GM12878 (cell line): ENCODE data around the gene BBS12. TPM values are rescaled to one million over a fixed set of nuclear protein-coding genes. Genes with fewer than 3 reads are reported as not detected.

ENCODE experiments used
- ATAC-seq: fragments of 200-7000 bp; cut with Tn5 transposase; 3 replicates; pipeline ENCODE4 v1.9.1; 2020; ENCODE audit warnings: mild to moderate bottlenecking, moderate library complexity
- BruUV-seq: library from RNA; stranded (reverse); fragments of 400-500 nt; replicated peaks from 2 replicates; lab custom pipeline; 2021; lab: Mats Ljungman, UMichigan
- CTCF ChIA-PET: fragments of 300-600 bp; sonication (Branson Sonifier 250); formaldehyde crosslinking; extraction: SDS; loops from one replicate; lab custom pipeline; 2021; ENCODE audit warnings: inconsistent platforms; lab: Yijun Ruan, JAX
- POLR2A ChIA-PET: fragments of 350-600 bp; formaldehyde crosslinking; extraction: SDS; loops from one replicate; lab custom pipeline; 2021; ENCODE audit warnings: inconsistent platforms; lab: Charles Lee
- RAD21 ChIA-PET: fragments of 300-600 bp; sonication (Branson Sonifier 250); formaldehyde crosslinking; loops from one replicate; lab custom pipeline; 2023; ENCODE audit warnings: antibody characterized with exemption; ENCODE audit not compliant: unreplicated experiment; lab: Charles Lee
- SMC1A ChIA-PET: fragments of 300-600 bp; sonication (Branson Sonifier 250); formaldehyde crosslinking; loops from one replicate; lab custom pipeline; 2023; ENCODE audit not compliant: unreplicated experiment, uncharacterized antibody; lab: Charles Lee
- DNase-seq: peaks from one replicate; pipeline ENCODE4 v3.0.0-alpha.2; 2011; ENCODE audit warnings: low read depth, low spot score
- FAIRE-seq: peaks from 3 replicates; lab custom pipeline; 2011; peaks lifted over from hg19 to GRCh38; lab: Jason Lieb, UNC
- H2AFZ ChIP-seq: 2 replicates; pipeline ENCODE4 v1.6.0; 2011; ENCODE audit warnings: low read depth, low read length, control low read depth; ENCODE audit not compliant: control insufficient read depth
- H3K27ac ChIP-seq: 2 replicates; pipeline ENCODE4 v1.5.1; 2011; ENCODE audit warnings: control low read depth; ENCODE audit not compliant: control insufficient read depth, insufficient read depth
- H3K27me3 ChIP-seq, 2 experiments: replicated peaks in 1 of 2; 2 replicates each; pipeline versions ENCODE4 v1.6.0 to v1.6.1; 2011; ENCODE audit warnings: low read length in 1 of 2; ENCODE audit not compliant: control insufficient read depth in 2 of 2, insufficient read depth in 2 of 2
- H3K36me3 ChIP-seq, 2 experiments: 2 replicates each; pipeline ENCODE4 v1.5.1; 2011; ENCODE audit warnings: low read length in 1 of 2; ENCODE audit not compliant: control insufficient read depth in 2 of 2, insufficient read depth in 2 of 2
- H3K4me1 ChIP-seq: 2 replicates; pipeline ENCODE4 v1.6.1; 2011; ENCODE audit warnings: mild to moderate bottlenecking, low read length, moderate library complexity, mixed read lengths; ENCODE audit not compliant: control insufficient read depth, insufficient read depth
- H3K4me2 ChIP-seq: 2 replicates; pipeline ENCODE4 v1.6.0; 2011; ENCODE audit warnings: control low read depth; ENCODE audit not compliant: control insufficient read depth, insufficient read depth
- H3K4me3 ChIP-seq: fragments of 200-600 bp; sonication (generic); 2 replicates; pipeline ENCODE4 v1.5.1; 2016
- H3K79me2 ChIP-seq: 2 replicates; pipeline ENCODE4 v1.6.0; 2011; ENCODE audit warnings: low read length; ENCODE audit not compliant: control insufficient read depth, insufficient read depth
- H3K9ac ChIP-seq: 2 replicates; pipeline ENCODE4 v1.8.0; 2011; ENCODE audit warnings: low read length, control low read depth, mixed read lengths; ENCODE audit not compliant: control insufficient read depth, insufficient read depth
- H3K9me3 ChIP-seq: replicated peaks from 3 replicates; pipeline ENCODE4 v1.5.1; 2011; ENCODE audit warnings: mild to moderate bottlenecking, low read length; ENCODE audit not compliant: control insufficient read depth, insufficient read depth
- H4K20me1 ChIP-seq: 2 replicates; pipeline ENCODE4 v1.6.0; 2011; ENCODE audit not compliant: control insufficient read depth, insufficient read depth
- BRCA1 ChIP-seq: IDR thresholded peaks from 2 replicates; pipeline ENCODE4 v1.6.1; 2011; ENCODE audit warnings: low read depth, low read length, improper control_type of control experiment
- CREM ChIP-seq: IDR thresholded peaks from 2 replicates; pipeline ENCODE4 v1.6.1; 2014; ENCODE audit warnings: antibody characterized with exemption, low read depth
- IKZF1 ChIP-seq: fragments of 450-650 bp; conservative IDR thresholded peaks from 2 replicates; pipeline ENCODE4 v1.6.1; 2017; ENCODE audit warnings: antibody characterized with exemption, mild to moderate bottlenecking
- SRF ChIP-seq, 2 experiments: IDR thresholded peaks; 2 replicates each; pipeline ENCODE4 v1.6.1; 2011; ENCODE audit warnings: low read depth in 2 of 2, low read length in 2 of 2, mild to moderate bottlenecking in 1 of 2, moderate library complexity in 1 of 2
- ZZZ3 ChIP-seq: IDR thresholded peaks from 2 replicates; pipeline ENCODE4 v1.6.1; 2011; ENCODE audit warnings: low read depth; ENCODE audit not compliant: control insufficient read depth, insufficient read length
- WGBS: methylation state at CpG from one replicate; pipeline ENCODE4 v1.1.6; 2016; ENCODE audit warnings: low lambda C conversion rate; ENCODE audit not compliant: insufficient replicate concordance, insufficient coverage; ENCODE audit errors: missing lambda C conversion rate; 5-methylcytosine and 5-hydroxymethylcytosine counted together
- in situ Hi-C: fragments of 300-500 bp; cut with MboI; formaldehyde crosslinking; loops from 9 replicates; pipeline ENCODE4 v1.14.3; 2018; ENCODE audit warnings: mixed read lengths
- intact Hi-C: fragments of 100-400 bp; cut with micrococcal nuclease; formaldehyde crosslinking; loops from one replicate; pipeline ENCODE4 v1.14.2; 2022; ENCODE audit not compliant: unreplicated experiment
- polyA plus RNA-seq, 11 experiments: library from polyadenylated mRNA; depleted of rRNA in 4 of 11; unstranded in 6 of 11; stranded (reverse) in 5 of 11; fragments of >200 nt; fragmentation: Nextera tagmentation in 4 of 11; fragmentation: Illumina TruSeq in 1 of 11; extraction: Ambion mirVana in 4 of 11; extraction: Trizol in 1 of 11; gene quantifications; 1 replicate in 1 of 11; 2 replicates in 10 of 11; pipeline versions ENCODE4 v1.2.1 to v1.2.3, GENCODE V29; 2011 to 2016; ENCODE audit warnings: inconsistent platforms in 2 of 11, missing spikeins in 2 of 11, low read depth in 1 of 11
- total RNA-seq, 4 experiments: library from RNA; depleted of rRNA in 3 of 4; stranded (reverse); fragments of >200 nt in 3 of 4; fragmentation: Illumina TruSeq in 1 of 4; extraction: Trizol in 1 of 4; gene quantifications; 2 replicates each; pipeline versions ENCODE4 v1.2.1 to v1.2.3, GENCODE V29; 2013 to 2021
- TF ChIP-seq, protein P1 (sequence below): fragments of 450-650 bp; IDR thresholded peaks from 2 replicates; pipeline ENCODE4 v1.6.1; 2018; ENCODE audit warnings: borderline replicate concordance, mild to moderate bottlenecking; ENCODE audit not compliant: partially characterized antibody
- TF ChIP-seq, protein P2 (sequence below): IDR thresholded peaks from 2 replicates; pipeline ENCODE4 v1.6.1; 2012; ENCODE audit warnings: low read length, inconsistent platforms

Gene BBS12
- total and polyA plus RNA-seq, 10 of the 15 experiments (the other 5 are each of a cell fraction or from before 2014, with no cell fraction given): 0.15 to 0.63 (median 0.42) TPM

DNA sequence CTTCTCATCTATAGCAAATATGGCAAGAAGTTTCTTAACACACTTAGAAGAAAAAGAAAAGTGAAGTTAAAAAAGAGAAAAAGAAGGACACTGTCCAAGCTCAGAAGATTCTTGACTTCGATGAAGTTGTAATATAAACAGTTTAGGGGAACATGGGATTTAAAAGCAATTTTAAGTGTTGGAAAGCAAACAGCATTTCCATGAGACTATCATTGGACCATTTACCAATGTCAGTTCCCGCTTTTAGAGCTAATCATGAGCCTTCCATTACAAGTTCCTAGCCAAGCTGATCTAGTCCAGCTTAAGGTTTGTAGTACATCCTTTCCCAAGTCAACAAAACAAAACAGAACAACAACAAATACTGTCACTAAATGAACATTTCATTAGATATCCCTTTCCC, 49.0 kb downstream of the BBS12 start:
- H2AFZ ChIP-seq: no peak overlapping the region
- POLR2A ChIA-PET: no interaction called here
- FAIRE-seq (no peak), DNase-seq (no peak), ATAC-seq (no peak)
- SMC1A ChIA-PET: interaction anchor here (0.6 kb wide), 1 partner anchor 33 kb away, joined by 3 read pairs; no protein-coding TSS in a partner anchor
- CTCF ChIA-PET: interaction anchor here (0.6 kb wide), 1 partner anchor 186 kb away, joined by 3 read pairs; no protein-coding TSS in a partner anchor
- H3K4me2 ChIP-seq: no peak overlapping the region
- peaks cover 0 to 3% of the 10 kb centered on the region in 2 experiments; a peak in 2 of 4 replicates for H3K27me3 ChIP-seq
- H4K20me1 ChIP-seq: no peaks in the 10 kb centered on the region
- H3K4me3 ChIP-seq: no peak overlapping the region
- no peaks in the 10 kb centered on the region for H3K79me2 ChIP-seq
- no peak overlapping the region for H3K27ac ChIP-seq
- intact Hi-C loops: no loop called here
- RAD21 ChIA-PET: no interaction called here
- no peaks in the 10 kb centered on the region for H3K4me1 ChIP-seq
- H3K9me3 ChIP-seq: no peaks in the 10 kb centered on the region
- TF ChIP-seq, protein P1, sequence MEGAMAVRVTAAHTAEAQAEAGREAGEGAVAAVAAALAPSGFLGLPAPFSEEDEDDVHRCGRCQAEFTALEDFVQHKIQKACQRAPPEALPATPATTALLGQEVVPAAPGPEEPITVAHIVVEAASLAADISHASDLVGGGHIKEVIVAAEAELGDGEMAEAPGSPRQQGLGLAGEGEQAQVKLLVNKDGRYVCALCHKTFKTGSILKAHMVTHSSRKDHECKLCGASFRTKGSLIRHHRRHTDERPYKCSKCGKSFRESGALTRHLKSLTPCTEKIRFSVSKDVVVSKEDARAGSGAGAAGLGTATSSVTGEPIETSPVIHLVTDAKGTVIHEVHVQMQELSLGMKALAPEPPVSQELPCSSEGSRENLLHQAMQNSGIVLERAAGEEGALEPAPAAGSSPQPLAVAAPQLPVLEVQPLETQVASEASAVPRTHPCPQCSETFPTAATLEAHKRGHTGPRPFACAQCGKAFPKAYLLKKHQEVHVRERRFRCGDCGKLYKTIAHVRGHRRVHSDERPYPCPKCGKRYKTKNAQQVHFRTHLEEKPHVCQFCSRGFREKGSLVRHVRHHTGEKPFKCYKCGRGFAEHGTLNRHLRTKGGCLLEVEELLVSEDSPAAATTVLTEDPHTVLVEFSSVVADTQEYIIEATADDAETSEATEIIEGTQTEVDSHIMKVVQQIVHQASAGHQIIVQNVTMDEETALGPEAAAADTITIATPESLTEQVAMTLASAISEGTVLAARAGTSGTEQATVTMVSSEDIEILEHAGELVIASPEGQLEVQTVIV: no peak
- TF ChIP-seq SRF (IDR thresholded peaks at IDR 0.05; ENCODE audit: low read depth in 2 of 2, low read length in 2 of 2) (no peak), IKZF1 (no peak), CREM (no peak), ZZZ3 (no peak), BRCA1 (no peak)
- TF ChIP-seq, protein P2, sequence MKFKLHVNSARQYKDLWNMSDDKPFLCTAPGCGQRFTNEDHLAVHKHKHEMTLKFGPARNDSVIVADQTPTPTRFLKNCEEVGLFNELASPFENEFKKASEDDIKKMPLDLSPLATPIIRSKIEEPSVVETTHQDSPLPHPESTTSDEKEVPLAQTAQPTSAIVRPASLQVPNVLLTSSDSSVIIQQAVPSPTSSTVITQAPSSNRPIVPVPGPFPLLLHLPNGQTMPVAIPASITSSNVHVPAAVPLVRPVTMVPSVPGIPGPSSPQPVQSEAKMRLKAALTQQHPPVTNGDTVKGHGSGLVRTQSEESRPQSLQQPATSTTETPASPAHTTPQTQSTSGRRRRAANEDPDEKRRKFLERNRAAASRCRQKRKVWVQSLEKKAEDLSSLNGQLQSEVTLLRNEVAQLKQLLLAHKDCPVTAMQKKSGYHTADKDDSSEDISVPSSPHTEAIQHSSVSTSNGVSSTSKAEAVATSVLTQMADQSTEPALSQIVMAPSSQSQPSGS: no peak
- 42% methylated on average over 2 of the region's 2 CpGs for WGBS
- no TSS peak for BruUV-seq
- in situ Hi-C loops: no loop called here
- H3K36me3 ChIP-seq: no peaks in the 10 kb centered on the region
- no peak overlapping the region for H3K9ac ChIP-seq
